ENCODE measurements around the gene OSBPL3.
"Not testable (repeated sequence)": the region's sequence is repeated elsewhere in the genome, so short reads cannot be mapped to it uniquely, and the experiment has no call there.

Gene OSBPL3

DNA sequence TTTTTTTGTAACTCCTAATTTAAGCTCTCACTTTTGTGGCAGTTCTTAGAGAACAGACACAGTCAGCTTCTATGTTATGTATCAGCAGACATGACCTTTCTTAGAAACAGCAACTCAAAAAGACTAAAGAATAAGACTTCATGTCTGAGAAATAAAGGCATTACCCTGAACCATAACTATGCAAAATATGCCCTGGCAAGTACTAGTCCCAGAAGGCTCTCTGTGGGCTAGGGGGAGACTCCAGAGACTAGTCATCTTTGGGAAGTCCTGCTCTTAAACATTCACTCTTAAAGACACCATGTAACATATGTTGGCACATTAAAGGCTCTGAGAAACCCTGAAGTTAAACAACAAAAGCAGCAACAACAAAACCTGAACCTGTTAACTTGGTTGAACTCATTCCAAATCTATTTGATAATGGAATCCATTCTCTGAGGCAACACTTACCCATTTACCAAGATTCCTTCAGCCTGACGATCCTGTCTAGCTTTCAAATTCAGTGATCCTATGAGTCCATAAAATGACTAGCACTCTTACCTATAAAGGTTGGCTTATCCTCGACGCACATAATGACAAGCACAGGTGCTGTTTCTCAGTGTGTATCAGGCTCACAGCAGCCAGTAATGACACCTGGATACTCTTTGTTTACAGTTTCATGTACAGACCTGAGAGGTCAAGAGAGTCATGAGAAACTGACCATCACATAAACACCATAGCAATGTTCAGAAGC, 62.3 kb downstream of the OSBPL3 start:
- DNase-seq: no peak

DNA sequence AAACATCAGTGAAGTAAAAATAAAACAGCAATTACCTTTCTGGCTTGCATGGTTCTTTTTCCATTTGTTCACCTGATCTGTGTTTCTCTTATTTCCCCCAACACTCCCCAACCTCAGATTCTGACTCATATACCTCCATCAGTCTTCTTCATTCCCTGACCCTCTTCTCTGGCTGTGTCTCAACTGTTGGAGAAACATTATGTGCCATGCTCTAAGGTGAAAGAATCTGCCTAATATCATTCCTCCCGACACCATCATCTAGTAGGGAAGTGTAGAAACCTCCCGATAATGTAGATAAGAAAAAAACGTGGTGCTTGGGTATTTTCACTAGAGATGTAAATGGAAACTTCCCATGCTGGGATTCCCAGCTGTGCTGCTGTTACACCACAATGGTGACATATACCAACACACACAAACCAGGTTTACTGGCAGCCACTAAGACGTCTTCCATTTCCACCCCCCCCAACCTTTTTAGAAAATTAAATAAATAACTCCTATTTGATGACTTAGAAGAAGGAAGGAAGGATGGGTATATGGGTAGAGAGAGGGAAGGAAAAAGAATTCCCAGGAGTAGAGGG, 63.4 kb downstream of the OSBPL3 start:
- no peak for DNase-seq

DNA sequence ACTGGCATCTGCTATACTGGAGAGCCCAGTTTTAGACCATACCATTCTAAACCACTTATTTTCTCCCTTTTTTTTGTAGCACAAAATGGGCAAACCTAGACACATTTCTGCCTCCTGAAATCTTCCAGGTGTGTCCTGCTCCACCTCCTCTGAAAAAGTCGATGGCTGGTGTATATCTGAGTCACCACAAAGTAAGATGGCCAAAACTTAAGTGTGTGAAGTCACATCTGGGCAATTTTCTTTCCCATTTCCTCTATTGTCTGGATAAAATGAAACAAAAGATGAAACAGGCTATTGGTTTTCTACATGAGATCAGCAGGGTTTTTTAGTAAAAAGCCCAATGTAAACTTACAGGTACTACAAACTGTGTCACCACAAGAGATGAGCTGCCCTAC, 65.5 kb downstream of the OSBPL3 start:
- no peak for DNase-seq

DNA sequence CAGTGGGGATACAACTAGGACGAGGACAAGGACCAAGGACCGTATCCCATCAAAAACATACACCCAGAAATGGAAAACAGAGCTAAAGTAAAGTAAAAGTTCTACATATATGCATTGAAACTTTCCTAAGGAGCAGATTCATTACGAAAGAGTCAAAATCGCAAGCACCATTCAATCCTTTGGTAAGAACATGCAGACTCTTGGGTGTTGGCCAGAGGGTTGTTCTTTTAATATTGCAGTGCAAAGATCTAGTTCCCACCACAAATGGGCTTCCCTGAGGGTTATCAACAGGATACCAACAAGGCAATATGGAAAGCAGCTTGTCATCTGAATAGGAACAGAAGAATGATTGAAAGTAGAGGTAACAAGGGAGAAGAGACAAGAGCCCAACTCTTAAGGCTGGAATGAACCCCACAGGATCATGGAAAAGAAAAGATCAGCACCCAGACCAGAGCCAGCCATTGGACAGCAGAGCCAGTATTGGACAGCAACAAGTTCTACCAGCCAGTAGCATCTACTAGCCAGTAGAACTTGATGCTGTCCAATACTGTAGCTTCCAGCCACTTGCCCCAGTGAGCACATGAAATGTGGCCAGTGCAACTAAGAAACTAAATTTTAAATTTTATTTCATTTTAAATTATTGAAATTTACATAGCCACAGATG, 66.0 kb downstream of the OSBPL3 start:
- DNase-seq: no peak

DNA sequence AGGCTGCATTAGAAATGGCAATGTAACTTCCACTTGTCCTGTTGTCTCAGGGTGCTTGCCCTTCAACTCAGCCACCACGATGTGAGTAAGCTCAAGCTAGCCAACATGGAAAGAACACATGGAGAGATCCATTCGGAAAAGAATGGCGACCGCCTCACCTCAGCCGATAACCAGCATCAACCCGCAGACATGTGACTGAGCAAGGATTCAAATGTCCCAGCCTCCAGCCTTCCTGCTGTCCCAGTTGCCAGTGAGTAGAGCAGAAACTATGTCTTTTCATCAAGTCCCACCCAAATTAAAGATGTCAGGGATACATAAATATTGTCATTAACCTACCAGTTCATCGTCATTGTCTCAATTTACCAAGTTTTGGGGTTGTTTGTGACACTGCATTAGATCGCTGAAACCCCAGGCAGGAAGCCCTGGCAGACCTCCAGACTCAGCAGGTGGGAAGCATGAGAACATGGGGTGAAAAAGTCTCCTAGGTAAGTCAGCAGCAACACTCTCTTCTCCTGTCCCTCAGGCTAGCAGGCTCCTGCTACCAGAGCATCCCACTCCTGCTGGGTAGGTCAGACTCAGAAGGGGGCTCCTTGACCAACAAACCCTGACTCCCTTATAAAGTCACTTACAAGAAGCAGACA, 67.0 kb downstream of the OSBPL3 start:
- DNase-seq: no peak

DNA sequence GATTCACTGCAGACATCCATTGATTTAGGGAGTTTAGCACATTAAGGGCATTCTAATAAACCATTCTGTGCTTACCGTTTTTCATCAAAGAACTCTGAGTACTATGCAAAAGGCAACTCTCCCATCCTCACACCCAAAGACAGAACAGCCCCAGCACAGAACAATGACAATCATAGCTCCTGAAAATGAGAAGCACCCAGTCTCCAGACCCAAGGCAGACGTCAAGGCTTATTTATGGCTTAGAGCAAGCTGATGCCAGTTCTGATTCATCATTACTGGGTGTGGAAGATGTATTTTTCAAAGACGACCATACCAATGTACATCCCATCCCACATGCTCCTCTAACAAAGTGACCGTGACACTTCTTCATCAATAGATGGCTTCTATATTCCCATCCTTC, 67.6 kb downstream of the OSBPL3 start:
- DNase-seq: no peak

DNA sequence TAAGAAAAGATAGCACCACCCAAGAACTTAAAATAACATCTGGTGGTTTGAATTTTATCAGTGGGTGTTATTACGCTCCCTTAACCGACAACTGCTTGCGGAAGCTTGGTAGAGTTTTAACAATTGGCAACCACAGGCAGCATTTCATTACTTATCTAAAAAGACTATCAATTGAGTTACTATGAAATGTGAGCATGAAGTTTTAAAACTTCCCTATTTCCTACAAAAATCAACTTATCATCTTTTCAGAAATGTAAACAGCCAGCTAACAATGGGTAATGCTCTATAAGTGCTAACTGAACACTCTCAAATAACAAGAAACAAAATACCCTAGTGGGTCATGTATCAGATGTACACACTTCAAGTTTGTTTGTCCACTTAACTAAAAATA, 68.8 kb downstream of the OSBPL3 start:
- peak; percentile 60 for DNase-seq

DNA sequence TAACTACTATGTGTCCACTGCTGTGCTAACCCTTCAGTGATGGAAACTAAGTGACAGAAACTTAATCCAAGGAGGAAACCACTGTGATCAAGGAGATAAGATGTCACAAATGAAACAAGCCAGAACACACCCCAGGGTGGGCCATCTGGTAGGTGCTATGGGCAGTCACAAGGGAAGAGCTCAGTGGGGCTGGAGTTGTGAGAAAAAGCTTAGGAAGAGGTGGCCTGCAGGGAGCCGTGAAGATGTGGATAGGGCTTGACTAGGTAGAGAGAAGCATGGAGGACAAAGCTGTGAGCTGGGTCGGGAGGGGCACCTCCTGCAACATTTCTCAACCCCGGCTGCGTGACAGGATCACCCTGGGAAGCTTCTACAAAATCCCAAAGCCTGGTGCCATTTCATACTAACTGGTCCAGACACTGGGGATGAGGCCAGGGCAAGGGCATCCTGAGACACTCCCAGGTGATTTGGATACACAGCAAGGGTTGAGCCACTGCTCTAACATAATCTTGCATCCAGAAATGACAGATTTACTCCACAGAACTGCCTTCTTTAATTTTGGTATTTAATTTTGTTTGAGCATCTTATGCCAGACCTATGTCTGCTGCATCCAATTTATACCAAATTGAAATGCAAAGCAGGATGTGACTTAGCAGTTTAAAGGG, 69.3 kb downstream of the OSBPL3 start:
- no peak for DNase-seq

DNA sequence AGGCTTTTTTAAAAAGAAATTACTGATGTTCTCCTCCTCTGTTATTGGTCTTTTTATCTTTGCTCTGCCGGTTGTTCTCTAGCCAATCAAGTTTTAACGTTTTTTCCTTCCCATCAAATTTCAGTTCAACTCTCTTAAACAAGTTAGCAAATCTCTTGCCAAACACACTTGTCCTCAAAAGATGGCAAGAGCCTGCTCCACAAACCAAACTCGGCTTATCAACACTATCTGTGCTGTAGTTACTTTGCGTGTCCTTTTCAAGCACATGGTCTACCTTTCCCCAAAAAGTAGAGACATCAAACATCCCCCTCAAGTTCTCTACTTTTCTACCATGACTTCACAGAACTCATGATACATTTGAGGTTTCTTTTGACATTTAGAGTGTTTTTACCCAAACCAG, 71.3 kb downstream of the OSBPL3 start:
- no peak for DNase-seq

DNA sequence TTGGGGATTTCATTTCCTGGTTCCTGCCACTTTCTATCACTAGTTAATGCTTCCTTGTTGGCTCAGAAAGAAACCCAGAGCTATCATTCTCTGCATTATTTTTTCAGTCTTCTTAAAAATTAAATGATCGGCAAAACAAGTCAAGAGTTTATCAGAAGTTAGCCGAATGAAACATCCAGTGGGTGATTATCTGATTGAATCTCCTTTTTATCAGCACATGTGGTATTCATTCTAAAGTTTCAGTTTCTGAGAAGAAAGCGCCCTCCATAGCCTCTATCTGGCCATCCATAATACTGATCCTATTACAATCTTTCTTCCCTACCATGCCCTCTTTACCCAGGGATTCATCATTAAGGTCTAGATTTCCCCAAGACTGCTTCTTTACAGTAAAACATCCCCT, 71.8 kb downstream of the OSBPL3 start:
- DNase-seq: no peak

DNA sequence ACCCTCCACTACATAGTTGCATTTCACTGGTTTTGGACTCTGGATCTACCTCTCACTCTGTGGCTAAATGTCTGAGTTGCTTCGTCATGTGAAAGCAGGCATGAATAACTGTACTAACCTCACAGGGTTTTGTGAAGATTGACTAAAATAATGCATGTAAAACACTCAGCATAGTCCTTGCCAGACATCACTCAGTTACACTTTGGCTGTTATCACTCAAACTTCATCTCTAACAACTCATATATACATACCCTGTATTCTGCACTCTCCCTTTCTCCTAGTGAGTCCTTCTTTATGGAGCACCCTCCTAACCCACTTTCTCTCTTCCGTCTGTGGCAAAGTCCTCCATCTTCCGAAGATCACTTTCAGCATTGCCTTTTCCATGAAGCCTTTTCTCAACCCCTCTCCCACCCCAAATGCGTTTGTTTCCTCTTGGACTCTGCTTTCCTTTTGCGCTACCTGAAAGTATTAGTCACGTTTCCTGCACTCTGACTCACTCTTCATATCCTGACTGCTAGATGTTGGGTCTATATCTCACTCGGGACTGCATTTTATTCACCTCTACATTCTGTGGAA, 72.6 kb downstream of the OSBPL3 start:
- peak; percentile 56 for DNase-seq

DNA sequence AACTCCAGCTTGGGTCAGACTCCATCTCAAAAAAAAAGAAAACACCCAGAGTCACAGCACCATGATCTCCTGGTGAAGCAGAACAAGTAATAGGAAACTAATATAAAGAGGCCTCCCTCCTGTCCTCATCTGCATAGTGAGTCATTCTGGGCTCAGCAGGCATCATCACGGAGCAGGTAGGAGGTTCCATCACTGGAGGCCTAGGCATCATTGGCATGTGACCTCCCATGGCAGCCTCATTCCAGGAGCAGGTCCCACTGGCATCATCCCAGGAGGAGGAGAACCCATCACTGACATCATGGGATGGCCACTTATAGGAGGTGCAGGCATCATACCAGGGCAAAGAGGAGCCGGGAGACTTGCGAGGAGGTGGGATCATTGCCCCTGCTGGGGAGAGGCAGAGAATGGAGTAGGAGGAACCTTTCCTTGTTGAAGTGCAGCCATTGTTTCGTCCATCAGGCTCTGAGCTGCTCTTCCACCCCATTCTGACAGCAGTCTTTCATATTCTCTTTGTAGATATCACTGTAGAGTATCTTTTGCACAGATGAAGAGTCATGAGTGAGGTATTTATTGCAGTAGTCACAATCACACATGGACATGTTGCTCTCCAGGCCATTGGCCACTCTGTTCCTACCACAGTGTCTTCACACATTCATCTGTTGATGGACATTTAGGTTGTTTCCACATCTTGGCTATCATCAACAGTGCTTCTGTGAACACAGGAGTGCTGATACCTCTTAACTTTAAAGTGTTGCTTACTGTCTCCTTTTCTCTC, 73.8 kb downstream of the OSBPL3 start:
- DNase-seq: no peak

DNA sequence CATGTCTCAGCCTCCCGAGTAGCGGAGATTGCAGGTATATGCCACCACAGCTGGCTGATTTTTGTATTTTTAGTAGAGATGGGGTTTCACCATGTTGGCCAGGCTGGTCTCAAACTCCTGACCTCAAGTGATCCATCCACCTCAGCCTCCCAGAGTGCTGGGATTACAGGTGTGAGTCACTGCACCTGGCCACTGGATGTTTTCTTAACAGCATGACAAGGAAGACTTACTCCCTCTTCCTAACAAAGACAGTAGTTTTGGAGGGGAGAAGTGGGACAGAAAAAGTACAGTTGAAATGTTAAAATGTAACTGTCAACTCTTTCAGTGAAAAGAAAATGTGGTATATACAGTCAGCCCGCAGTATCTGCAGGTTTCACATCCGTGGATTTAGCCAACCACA, 76.0 kb downstream of the OSBPL3 start:
- not testable (repeated sequence) for DNase-seq

DNA sequence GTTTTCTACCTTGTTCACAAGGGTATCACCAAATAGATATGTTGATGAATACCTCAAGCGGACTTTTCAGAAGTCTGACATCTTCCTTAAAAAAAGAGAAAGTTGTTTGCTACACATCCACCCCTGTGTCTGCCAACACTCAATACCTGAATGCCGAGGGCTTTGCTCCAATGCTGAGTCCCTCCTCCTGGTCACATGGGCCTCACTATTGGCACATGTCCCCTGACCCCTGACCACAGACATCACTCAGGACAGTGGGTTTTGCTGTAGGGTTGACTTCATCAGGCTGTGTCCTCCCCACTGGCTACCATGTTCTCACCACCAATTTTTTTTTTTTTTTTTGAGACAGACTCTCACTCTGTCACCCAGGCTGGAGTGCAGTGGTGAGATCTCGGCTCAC, 76.4 kb downstream of the OSBPL3 start:
- no peak for DNase-seq

DNA sequence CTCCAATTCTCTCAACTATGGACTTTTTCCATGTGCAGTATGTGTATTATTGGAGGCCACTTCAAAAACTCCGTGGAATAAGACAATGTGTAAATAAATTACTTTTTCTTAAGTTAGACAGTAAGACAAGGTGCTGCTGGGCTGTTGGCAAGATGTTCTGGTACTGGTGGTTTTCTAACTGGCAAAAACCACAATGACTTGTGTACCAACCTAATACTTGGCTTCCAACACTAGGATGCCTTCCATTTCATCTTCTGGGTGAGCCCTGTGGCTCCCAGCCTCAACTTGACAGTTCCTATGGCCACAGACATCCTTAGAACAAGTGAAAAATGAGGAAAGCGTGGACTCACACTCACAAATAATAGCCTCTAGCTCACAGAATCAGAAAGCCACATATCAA, 77.0 kb downstream of the OSBPL3 start:
- no peak for DNase-seq

DNA sequence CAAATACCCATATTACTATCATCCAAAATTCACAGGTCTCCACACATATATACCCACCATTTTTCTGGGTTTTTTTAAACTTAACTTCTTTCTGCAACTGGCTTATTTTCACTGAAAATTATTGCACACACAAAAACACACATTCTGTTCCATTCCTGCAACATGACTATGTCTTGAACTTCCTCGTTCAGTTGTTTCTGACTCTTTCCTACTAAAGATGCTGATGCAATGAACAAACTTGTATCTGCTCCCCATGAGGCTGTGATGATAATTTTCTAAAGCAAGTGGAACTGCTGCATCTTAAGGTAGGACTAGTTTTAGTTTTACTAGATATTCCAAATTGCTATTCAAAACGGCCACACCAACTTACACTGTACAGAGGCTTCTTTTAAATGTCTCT, 77.7 kb downstream of the OSBPL3 start:
- no peak for DNase-seq

DNA sequence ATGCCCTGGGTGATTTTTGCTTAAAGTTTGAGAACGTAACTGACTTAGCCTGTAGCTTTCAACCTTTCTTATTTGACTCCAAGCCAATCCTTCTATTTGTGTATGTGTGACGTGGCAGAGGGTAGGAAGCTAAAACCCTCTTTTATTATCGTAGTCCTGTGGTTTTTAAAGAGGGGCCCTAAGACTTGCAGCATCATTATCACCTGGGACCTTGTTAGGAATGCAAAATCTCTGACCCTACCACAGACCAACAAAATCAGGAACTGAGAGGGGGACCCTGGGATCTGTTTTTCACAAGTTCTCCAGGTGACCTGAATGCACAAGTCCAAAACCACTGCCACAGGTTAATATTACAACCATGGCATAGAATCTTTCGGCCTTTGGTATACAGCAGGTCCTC, 80.1 kb downstream of the OSBPL3 start:
- DNase-seq: no peak

DNA sequence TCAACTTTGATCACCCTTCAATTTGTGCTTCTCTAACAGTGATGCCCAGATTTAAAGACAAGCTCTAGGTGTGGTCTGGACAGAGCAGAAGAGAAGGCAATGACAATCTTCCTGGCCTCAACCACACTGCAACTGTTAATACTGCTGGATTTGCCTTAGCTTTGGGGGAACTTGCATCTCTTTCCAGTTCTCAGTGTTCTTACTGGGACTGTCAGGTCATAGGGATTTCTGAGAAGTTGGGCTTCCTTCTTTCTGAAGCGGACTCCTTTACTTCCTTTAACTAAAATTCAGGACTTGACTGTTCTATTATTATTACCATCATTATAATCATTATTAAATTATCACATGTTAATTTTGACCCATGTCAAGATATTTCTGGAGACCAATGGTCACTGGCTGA, 80.8 kb downstream of the OSBPL3 start:
- no peak for DNase-seq

DNA sequence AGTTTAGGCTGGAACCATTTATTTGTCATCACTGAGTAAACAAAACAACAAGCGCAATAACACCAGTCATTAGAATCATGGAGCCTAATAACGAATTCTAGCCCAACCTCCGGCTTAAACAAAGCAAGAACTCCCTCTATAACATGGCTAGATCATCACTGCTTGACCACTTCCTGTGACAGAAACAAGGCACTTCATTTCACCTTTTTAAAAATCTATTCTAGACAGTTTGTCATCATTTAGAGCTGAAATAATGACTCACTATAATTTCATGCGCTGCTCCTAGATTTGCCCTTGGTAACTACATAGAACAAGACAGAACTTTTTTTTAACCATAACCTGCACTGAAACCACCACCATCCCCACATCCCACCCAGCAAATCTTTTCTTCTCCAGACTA, 81.3 kb downstream of the OSBPL3 start:
- DNase-seq: peak; percentile 20

DNA sequence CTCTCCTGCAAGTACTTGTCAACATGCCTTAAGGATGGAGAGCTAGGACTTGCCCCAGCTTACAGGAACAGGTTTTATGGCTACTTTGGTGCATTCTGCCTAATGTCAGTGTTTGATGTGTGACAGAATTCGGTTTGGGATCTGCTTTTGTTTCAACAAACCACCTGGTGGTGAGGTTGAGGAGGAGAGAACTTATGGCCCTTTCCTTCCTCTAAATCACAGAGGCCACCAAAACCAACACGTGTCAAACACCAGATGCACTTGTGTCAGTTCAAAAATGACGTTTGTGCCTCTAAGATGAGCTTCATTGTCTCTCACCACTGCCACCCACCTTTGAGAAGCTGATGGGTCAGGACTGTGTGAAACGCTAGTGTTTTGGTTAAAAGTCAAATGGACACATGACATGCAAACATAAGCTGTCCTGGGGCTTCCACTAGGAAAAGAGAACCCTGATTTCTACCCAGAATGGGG, 83.9 kb downstream of the OSBPL3 start:
- DNase-seq: no peak

DNA sequence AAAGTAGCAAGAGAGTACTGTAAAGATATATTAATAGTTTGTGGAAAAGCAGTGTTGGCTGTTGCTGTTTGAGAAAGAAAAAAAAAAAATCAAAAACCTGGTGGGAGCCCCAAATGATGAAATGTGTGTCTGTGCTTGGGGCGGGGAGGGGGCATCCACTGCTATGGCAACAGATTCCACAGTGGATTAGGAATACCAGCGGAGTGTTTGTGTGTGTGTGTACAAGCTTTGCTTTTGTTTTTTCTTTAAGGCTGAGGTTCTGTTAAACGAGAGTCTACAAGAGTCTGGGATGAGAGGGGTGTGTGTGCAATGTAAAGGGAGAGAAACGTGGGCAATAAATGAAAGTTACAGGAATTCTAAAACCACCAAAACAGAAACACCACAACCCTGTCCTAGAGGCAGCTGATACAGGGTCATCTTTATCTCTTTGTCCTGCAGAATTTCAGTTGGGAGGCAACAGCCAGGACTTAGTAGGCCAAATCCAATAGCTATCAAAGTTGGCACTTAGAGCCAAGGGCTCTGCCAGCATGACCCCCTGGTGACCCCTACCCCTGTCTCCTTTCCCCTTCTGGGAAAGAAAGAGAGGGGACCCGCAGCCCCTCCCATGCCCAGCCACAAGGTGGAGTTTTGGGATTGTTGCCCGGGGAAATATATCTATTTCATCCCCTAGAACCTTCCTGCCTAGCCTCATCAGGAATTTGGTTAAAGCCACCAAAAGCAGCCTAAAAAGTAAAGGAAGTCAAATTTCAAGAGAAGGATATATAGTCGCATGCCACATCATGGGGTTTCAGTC, 85.4 kb downstream of the OSBPL3 start:
- DNase-seq: no peak
